EH (cell line): ENCODE measurements around the gene JAKMIP3.

Experiments
- DNase-seq: peaks from one replicate; pipeline ENCODE4 v3.0.0-alpha.2; 2015; ENCODE audit warnings: low read depth

Gene JAKMIP3

GRCh38 chr10:132043861-132044695 lies 21.7 kb upstream of the JAKMIP3 start:
- DNase-seq = no peak

GRCh38 chr10:132044803-132045202 lies 20.9 kb upstream of the JAKMIP3 start:
- no peak for DNase-seq

- no peak for DNase-seq
These were observed 20.4 kb upstream of the JAKMIP3 start for GRCh38 chr10:132045324-132045723.

- DNase-seq = no peak
These were observed 18.0 kb upstream of the JAKMIP3 start for GRCh38 chr10:132047575-132048293.

- no peak for DNase-seq
These were observed 17.5 kb upstream of the JAKMIP3 start for GRCh38 chr10:132048294-132048667.

- no peak for DNase-seq
These were observed 15.6 kb upstream of the JAKMIP3 start for GRCh38 chr10:132050191-132050590.

GRCh38 chr10:132052124-132052523 lies 13.6 kb upstream of the JAKMIP3 start:
- DNase-seq = no peak

- DNase-seq = peak; percentile 18
These were observed 11.2 kb upstream of the JAKMIP3 start for GRCh38 chr10:132054564-132054963.

GRCh38 chr10:132055616-132056015 lies 10.1 kb upstream of the JAKMIP3 start:
- no peak for DNase-seq

GRCh38 chr10:132056663-132057062 lies 9.1 kb upstream of the JAKMIP3 start:
- DNase-seq = no peak

- DNase-seq = no peak
These were observed 8.5 kb upstream of the JAKMIP3 start for GRCh38 chr10:132057191-132057681.

- no peak for DNase-seq
These were observed 7.5 kb upstream of the JAKMIP3 start for GRCh38 chr10:132058111-132058745.

GRCh38 chr10:132058793-132059759 lies 6.7 kb upstream of the JAKMIP3 start:
- no peak for DNase-seq

- no peak for DNase-seq
These were observed 5.8 kb upstream of the JAKMIP3 start for GRCh38 chr10:132059760-132060508.

GRCh38 chr10:132061030-132061429 lies 4.7 kb upstream of the JAKMIP3 start:
- no peak for DNase-seq

GRCh38 chr10:132061465-132061864 lies 4.3 kb upstream of the JAKMIP3 start:
- no peak for DNase-seq

- no peak for DNase-seq
These were observed 3.6 kb upstream of the JAKMIP3 start for GRCh38 chr10:132062116-132062515.

GRCh38 chr10:132062641-132063390 lies 2.9 kb upstream of the JAKMIP3 start:
- DNase-seq = no peak

GRCh38 chr10:132063432-132063831 lies 2.3 kb upstream of the JAKMIP3 start:
- no peak for DNase-seq
